ENCODE data around the gene AKT2.

AKT2 gene

GRCh38 chr19:40239415-40240226 lies 45.5 kb downstream of the AKT2 start:
- no peak overlapping the region for H2BK5ac ChIP-seq (ENCODE audit: low read depth, low read length, poor library complexity)
- no peak overlapping the region for H2BK12ac ChIP-seq (ENCODE audit: low read length)
- no peak overlapping the region for H4K12ac ChIP-seq (ENCODE audit: low read depth, low read length)
- no peak overlapping the region for H3K4me3 ChIP-seq (ENCODE audit: low read depth, low read length)
- no peaks in the 10 kb centered on the region for H3K4me1 ChIP-seq (ENCODE audit: control insufficient read depth in 1 of 2, insufficient read depth in 2 of 2, low read length in 2 of 2)
- no peak overlapping the region for H3K14ac ChIP-seq (ENCODE audit: low read length)
- no peak overlapping the region for H3K4ac ChIP-seq (ENCODE audit: low read depth, low read length)
- no peak overlapping the region for H3K4me2 ChIP-seq (ENCODE audit: low read length)
- H3K36me3 ChIP-seq (ENCODE audit: control insufficient read depth in 1 of 2, insufficient read depth in 2 of 2, low read length in 2 of 2): peaks cover 66 to 69% of the 10 kb centered on the region in 2 experiments
- no peak overlapping the region for H3K27ac ChIP-seq (ENCODE audit: low read depth, low read length)
- H4K91ac ChIP-seq (ENCODE audit: low read depth, low read length): no peak overlapping the region
- H2BK120ac ChIP-seq (ENCODE audit: insufficient read depth, low read length, poor library complexity): no peak overlapping the region
- H3K79me1 ChIP-seq (ENCODE audit: low read length): no peaks in the 10 kb centered on the region
- H2AK5ac ChIP-seq (ENCODE audit: low read length): no peak overlapping the region
- H3K9ac ChIP-seq (ENCODE audit: low read length): no peak overlapping the region
- H3K27me3 ChIP-seq (ENCODE audit: insufficient read depth, low read length): no peaks in the 10 kb centered on the region
- H3K9me3 ChIP-seq (ENCODE audit: insufficient read depth, low read depth, low read length): peaks cover 2% of the 10 kb centered on the region
- no peaks in the 10 kb centered on the region for H3K79me2 ChIP-seq (ENCODE audit: control insufficient read depth, insufficient read depth, low read length, poor library complexity)
- WGBS (ENCODE audit: extremely low coverage, insufficient coverage, insufficient read length): no CpG with 5 or more reads among the region's 12 CpGs
- no peak overlapping the region for H3K23ac ChIP-seq (ENCODE audit: low read length)
- H2AFZ ChIP-seq (ENCODE audit: insufficient read depth, low read length, poor library complexity): no peak overlapping the region
- no peak for DNase-seq
- no peak overlapping the region for H3K18ac ChIP-seq (ENCODE audit: low read length)
- H4K8ac ChIP-seq (ENCODE audit: low read depth, low read length): no peak overlapping the region

- no peak overlapping the region for H3K9ac ChIP-seq (ENCODE audit: low read length)
- H4K91ac ChIP-seq (ENCODE audit: low read depth, low read length): no peak overlapping the region
- no peak for DNase-seq
- no peak overlapping the region for H3K4me2 ChIP-seq (ENCODE audit: low read length)
- no peaks in the 10 kb centered on the region for H3K79me1 ChIP-seq (ENCODE audit: low read length)
- H3K23ac ChIP-seq (ENCODE audit: low read length): no peak overlapping the region
- no peak overlapping the region for H3K4me3 ChIP-seq (ENCODE audit: low read depth, low read length)
- no peaks in the 10 kb centered on the region for H3K4me1 ChIP-seq (ENCODE audit: control insufficient read depth in 1 of 2, insufficient read depth in 2 of 2, low read length in 2 of 2)
- H2AK5ac ChIP-seq (ENCODE audit: low read length): no peak overlapping the region
- peaks cover 74 to 76% of the 10 kb centered on the region in 2 experiments for H3K36me3 ChIP-seq (ENCODE audit: control insufficient read depth in 1 of 2, insufficient read depth in 2 of 2, low read length in 2 of 2)
- H4K8ac ChIP-seq (ENCODE audit: low read depth, low read length): no peak overlapping the region
- no peaks in the 10 kb centered on the region for H3K27me3 ChIP-seq (ENCODE audit: insufficient read depth, low read length)
- no peaks in the 10 kb centered on the region for H3K79me2 ChIP-seq (ENCODE audit: control insufficient read depth, insufficient read depth, low read length, poor library complexity)
- peaks cover 2% of the 10 kb centered on the region for H3K9me3 ChIP-seq (ENCODE audit: insufficient read depth, low read depth, low read length)
- no peak overlapping the region for H3K27ac ChIP-seq (ENCODE audit: low read depth, low read length)
- WGBS (ENCODE audit: extremely low coverage, insufficient coverage, insufficient read length): no CpG with 5 or more reads among the region's 9 CpGs
- no peak overlapping the region for H2BK12ac ChIP-seq (ENCODE audit: low read length)
- H3K18ac ChIP-seq (ENCODE audit: low read length): no peak overlapping the region
- H3K14ac ChIP-seq (ENCODE audit: low read length): no peak overlapping the region
- H2BK5ac ChIP-seq (ENCODE audit: low read depth, low read length, poor library complexity): no peak overlapping the region
- no peak overlapping the region for H2AFZ ChIP-seq (ENCODE audit: insufficient read depth, low read length, poor library complexity)
- H3K4ac ChIP-seq (ENCODE audit: low read depth, low read length): no peak overlapping the region
- H4K12ac ChIP-seq (ENCODE audit: low read depth, low read length): no peak overlapping the region
- no peak overlapping the region for H2BK120ac ChIP-seq (ENCODE audit: insufficient read depth, low read length, poor library complexity)
Measured at GRCh38 chr19:40238775-40239174, 46.4 kb downstream of the AKT2 start.

- no peak overlapping the region for H2BK120ac ChIP-seq (ENCODE audit: insufficient read depth, low read length, poor library complexity)
- no peak overlapping the region for H3K14ac ChIP-seq (ENCODE audit: low read length)
- DNase-seq: no peak
- no peak overlapping the region for H2AK5ac ChIP-seq (ENCODE audit: low read length)
- H3K79me1 ChIP-seq (ENCODE audit: low read length): no peaks in the 10 kb centered on the region
- H3K4me3 ChIP-seq (ENCODE audit: low read depth, low read length): no peak overlapping the region
- H3K27me3 ChIP-seq (ENCODE audit: insufficient read depth, low read length): no peaks in the 10 kb centered on the region
- peaks cover 83 to 86% of the 10 kb centered on the region in 2 experiments for H3K36me3 ChIP-seq (ENCODE audit: control insufficient read depth in 1 of 2, insufficient read depth in 2 of 2, low read length in 2 of 2)
- no peaks in the 10 kb centered on the region for H3K79me2 ChIP-seq (ENCODE audit: control insufficient read depth, insufficient read depth, low read length, poor library complexity)
- no peak overlapping the region for H3K4ac ChIP-seq (ENCODE audit: low read depth, low read length)
- no peak overlapping the region for H3K18ac ChIP-seq (ENCODE audit: low read length)
- no peak overlapping the region for H2BK5ac ChIP-seq (ENCODE audit: low read depth, low read length, poor library complexity)
- no peak overlapping the region for H3K4me2 ChIP-seq (ENCODE audit: low read length)
- no peak overlapping the region for H3K9ac ChIP-seq (ENCODE audit: low read length)
- no peak overlapping the region for H3K23ac ChIP-seq (ENCODE audit: low read length)
- H2AFZ ChIP-seq (ENCODE audit: insufficient read depth, low read length, poor library complexity): no peak overlapping the region
- WGBS (ENCODE audit: extremely low coverage, insufficient coverage, insufficient read length): no CpG with 5 or more reads among the region's 14 CpGs
- no peak overlapping the region for H3K27ac ChIP-seq (ENCODE audit: low read depth, low read length)
- no peaks in the 10 kb centered on the region for H3K4me1 ChIP-seq (ENCODE audit: control insufficient read depth in 1 of 2, insufficient read depth in 2 of 2, low read length in 2 of 2)
- no peak overlapping the region for H4K91ac ChIP-seq (ENCODE audit: low read depth, low read length)
- no peak overlapping the region for H4K8ac ChIP-seq (ENCODE audit: low read depth, low read length)
- H2BK12ac ChIP-seq (ENCODE audit: low read length): no peak overlapping the region
- H3K9me3 ChIP-seq (ENCODE audit: insufficient read depth, low read depth, low read length): peaks cover 2% of the 10 kb centered on the region
- no peak overlapping the region for H4K12ac ChIP-seq (ENCODE audit: low read depth, low read length)
Measured at GRCh38 chr19:40237791-40238190, 47.4 kb downstream of the AKT2 start.

- H4K8ac ChIP-seq (ENCODE audit: low read depth, low read length): no peak overlapping the region
- WGBS (ENCODE audit: extremely low coverage, insufficient coverage, insufficient read length): no CpG with 5 or more reads among the region's 6 CpGs
- H3K79me2 ChIP-seq (ENCODE audit: control insufficient read depth, insufficient read depth, low read length, poor library complexity): no peaks in the 10 kb centered on the region
- no peak overlapping the region for H2AK5ac ChIP-seq (ENCODE audit: low read length)
- peaks cover 72 to 76% of the 10 kb centered on the region in 2 experiments for H3K36me3 ChIP-seq (ENCODE audit: control insufficient read depth in 1 of 2, insufficient read depth in 2 of 2, low read length in 2 of 2)
- no peak overlapping the region for H3K4me3 ChIP-seq (ENCODE audit: low read depth, low read length)
- no peak overlapping the region for H4K12ac ChIP-seq (ENCODE audit: low read depth, low read length)
- no peak overlapping the region for H2BK120ac ChIP-seq (ENCODE audit: insufficient read depth, low read length, poor library complexity)
- H3K4me1 ChIP-seq (ENCODE audit: control insufficient read depth in 1 of 2, insufficient read depth in 2 of 2, low read length in 2 of 2): peaks cover 8 to 12% of the 10 kb centered on the region in 2 experiments
- no peak overlapping the region for H3K18ac ChIP-seq (ENCODE audit: low read length)
- peaks cover 2% of the 10 kb centered on the region for H3K9me3 ChIP-seq (ENCODE audit: insufficient read depth, low read depth, low read length)
- no peak overlapping the region for H2BK5ac ChIP-seq (ENCODE audit: low read depth, low read length, poor library complexity)
- H2AFZ ChIP-seq (ENCODE audit: insufficient read depth, low read length, poor library complexity): no peak overlapping the region
- H3K4ac ChIP-seq (ENCODE audit: low read depth, low read length): no peak overlapping the region
- H3K14ac ChIP-seq (ENCODE audit: low read length): no peak overlapping the region
- no peak overlapping the region for H2BK12ac ChIP-seq (ENCODE audit: low read length)
- H3K79me1 ChIP-seq (ENCODE audit: low read length): peaks cover 4% of the 10 kb centered on the region
- no peak overlapping the region for H4K91ac ChIP-seq (ENCODE audit: low read depth, low read length)
- H3K27ac ChIP-seq (ENCODE audit: low read depth, low read length): no peak overlapping the region
- no peaks in the 10 kb centered on the region for H3K27me3 ChIP-seq (ENCODE audit: insufficient read depth, low read length)
- DNase-seq: no peak
- no peak overlapping the region for H3K4me2 ChIP-seq (ENCODE audit: low read length)
- H3K23ac ChIP-seq (ENCODE audit: low read length): no peak overlapping the region
- no peak overlapping the region for H3K9ac ChIP-seq (ENCODE audit: low read length)
Measured at GRCh38 chr19:40236366-40236765, 48.8 kb downstream of the AKT2 start.

Data from trophoblast cell (in vitro differentiated cells and primary cell).